ENCODE data around the gene SMAD6.

- TF ChIP-seq CTCF (IDR thresholded peaks at IDR 0.05) (no peak), POLR2A (IDR thresholded peaks at IDR 0.05) (no peak)
These were observed 129.9 kb downstream of the SMAD6 start for GRCh38 chr15:66831801-66832390.
